Left lung (tissue), 10 donors: ENCODE results near the gene PRRT4. TPM values are rescaled to one million over a fixed set of nuclear protein-coding genes. Genes with fewer than 3 reads are reported as not detected.

ENCODE experiments used
- ATAC-seq: fragments of 200-7000 bp; cut with Tn5 transposase; one replicate; pipeline ENCODE4 v1.9.1; 2020; ENCODE audit warnings: moderate library complexity
- DNase-seq, 4 donors: peaks; one replicate each; pipeline ENCODE4 v3.0.0-alpha.2; 2013 to 2020
- H3K27ac ChIP-seq, 2 donors: fragments of 200-600 bp; sonication (generic) in 1 of 2; one replicate each; pipeline versions ENCODE4 v1.5.0 to v1.8.0; 2020 to 2021
- H3K27me3 ChIP-seq, 2 donors: fragments of 200-600 bp; sonication (generic) in 1 of 2; one replicate each; pipeline versions ENCODE4 v1.5.0 to v1.8.0; 2020 to 2021
- H3K36me3 ChIP-seq, 2 donors: fragments of 200-600 bp; sonication (generic) in 1 of 2; one replicate each; pipeline versions ENCODE4 v1.5.0 to v1.8.0; 2020 to 2021
- H3K4me1 ChIP-seq, 2 donors: fragments of 200-600 bp; one replicate each; pipeline ENCODE4 v1.8.0; 2021
- H3K4me3 ChIP-seq, 2 donors: fragments of 200-600 bp; sonication (generic) in 1 of 2; one replicate each; pipeline versions ENCODE4 v1.5.0 to v1.8.0; 2020 to 2021; ENCODE audit warnings: mild to moderate bottlenecking in 1 of 2
- H3K9me3 ChIP-seq, 2 donors: fragments of 200-600 bp; sonication (generic) in 1 of 2; one replicate each; pipeline versions ENCODE4 v1.5.0 to v1.8.0; 2020 to 2021
- intact Hi-C, 2 donors: fragments of 100-400 bp; cut with DNase I; formaldehyde crosslinking; loops; one replicate each; pipeline versions ENCODE4 v1.11.2 to v1.14.2; 2022
- polyA plus RNA-seq, 6 donors: library from polyadenylated mRNA; unstranded; fragments of 120-200 nt; gene quantifications; one replicate each; pipeline ENCODE4 v1.2.1, GENCODE V29; 2013; ENCODE audit not compliant: insufficient read length in 6 of 6
- total RNA-seq, 2 donors: library from RNA; stranded (reverse); fragmentation: NEBNext Ultra II Directional; extraction: Animal tissue kit (Norgen Biotek cat#: 25700); gene quantifications; one replicate each; pipeline ENCODE4 v1.2.1, GENCODE V29; 2021
- TF ChIP-seq, protein P1 (sequence below), 2 donors: fragments of 200-600 bp; sonication (generic) in 1 of 2; IDR thresholded peaks; one replicate each; pipeline versions ENCODE4 v1.5.0 to v1.8.0; 2021; ENCODE audit warnings: antibody characterized with exemption in 2 of 2
- donor health status: DM: no; HTN: yes; CAD: no.
- donor health status: DM: no; HTN: no; CAD: no.

Gene PRRT4
- total and polyA plus RNA-seq, 8 donors: 0.42 to 3.8 (median 2.7) TPM

DNA sequence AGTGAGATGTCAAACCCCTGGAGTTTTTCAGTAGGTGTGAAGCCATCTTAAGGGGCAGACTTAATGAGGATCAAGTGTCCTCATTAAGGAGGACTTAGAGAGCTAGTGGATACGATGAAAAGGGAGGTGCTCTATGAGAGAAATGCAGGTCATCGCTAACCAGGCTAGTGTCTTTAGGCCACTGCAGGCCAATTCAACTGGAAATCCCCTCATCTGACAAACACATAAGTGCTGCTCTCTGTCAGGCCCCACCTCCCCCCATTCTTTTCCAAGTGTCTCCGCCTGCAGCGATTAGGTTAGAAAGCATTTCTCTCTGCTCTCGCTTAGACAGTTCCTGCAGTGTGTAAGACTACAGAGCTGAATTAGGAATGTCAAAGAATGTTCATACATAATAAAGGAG lies 51.5 kb downstream of the PRRT4 start:
- ATAC-seq (no peak), DNase-seq (no peak)
- no peaks in the 10 kb centered on the region for H3K27me3 ChIP-seq
- TF ChIP-seq, protein P1, sequence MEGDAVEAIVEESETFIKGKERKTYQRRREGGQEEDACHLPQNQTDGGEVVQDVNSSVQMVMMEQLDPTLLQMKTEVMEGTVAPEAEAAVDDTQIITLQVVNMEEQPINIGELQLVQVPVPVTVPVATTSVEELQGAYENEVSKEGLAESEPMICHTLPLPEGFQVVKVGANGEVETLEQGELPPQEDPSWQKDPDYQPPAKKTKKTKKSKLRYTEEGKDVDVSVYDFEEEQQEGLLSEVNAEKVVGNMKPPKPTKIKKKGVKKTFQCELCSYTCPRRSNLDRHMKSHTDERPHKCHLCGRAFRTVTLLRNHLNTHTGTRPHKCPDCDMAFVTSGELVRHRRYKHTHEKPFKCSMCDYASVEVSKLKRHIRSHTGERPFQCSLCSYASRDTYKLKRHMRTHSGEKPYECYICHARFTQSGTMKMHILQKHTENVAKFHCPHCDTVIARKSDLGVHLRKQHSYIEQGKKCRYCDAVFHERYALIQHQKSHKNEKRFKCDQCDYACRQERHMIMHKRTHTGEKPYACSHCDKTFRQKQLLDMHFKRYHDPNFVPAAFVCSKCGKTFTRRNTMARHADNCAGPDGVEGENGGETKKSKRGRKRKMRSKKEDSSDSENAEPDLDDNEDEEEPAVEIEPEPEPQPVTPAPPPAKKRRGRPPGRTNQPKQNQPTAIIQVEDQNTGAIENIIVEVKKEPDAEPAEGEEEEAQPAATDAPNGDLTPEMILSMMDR (IDR thresholded peaks at IDR 0.05): no peak
- no peak overlapping the region for H3K4me3 ChIP-seq
- peaks cover 0 to 100% of the 10 kb centered on the region in 2 donors for H3K36me3 ChIP-seq
- intact Hi-C loops: no loop called here
- H3K4me1 ChIP-seq: no peaks in the 10 kb centered on the region
- no peaks in the 10 kb centered on the region for H3K9me3 ChIP-seq
- no peak overlapping the region for H3K27ac ChIP-seq

DNA sequence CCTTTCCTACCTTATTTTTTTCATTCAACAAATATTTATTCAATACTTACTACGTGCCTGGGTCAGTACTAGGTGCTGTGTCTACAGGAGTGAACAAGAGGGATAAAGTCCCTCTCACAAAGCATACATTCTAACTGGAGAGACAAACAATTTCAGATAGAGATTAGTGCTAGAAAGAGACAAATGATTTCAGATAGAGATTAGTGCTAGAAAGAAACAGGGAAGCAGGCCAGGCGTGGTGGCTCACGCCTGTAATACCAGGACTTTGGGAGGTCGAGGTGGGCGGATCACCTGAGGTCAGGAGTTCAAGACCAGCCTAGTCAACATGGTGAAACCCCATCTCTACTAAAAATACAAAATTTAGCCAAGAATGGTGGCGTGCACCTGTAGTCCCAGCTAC lies 52.4 kb downstream of the PRRT4 start:
- no peak overlapping the region for H3K4me3 ChIP-seq
- TF ChIP-seq, protein P1 (IDR thresholded peaks at IDR 0.05): no peak
- no peaks in the 10 kb centered on the region for H3K27me3 ChIP-seq
- DNase-seq (no peak), ATAC-seq (no peak)
- H3K27ac ChIP-seq: no peak overlapping the region
- H3K9me3 ChIP-seq: no peaks in the 10 kb centered on the region
- intact Hi-C loops: no loop called here
- peaks cover 0 to 97% of the 10 kb centered on the region in 2 donors for H3K36me3 ChIP-seq
- no peaks in the 10 kb centered on the region for H3K4me1 ChIP-seq

DNA sequence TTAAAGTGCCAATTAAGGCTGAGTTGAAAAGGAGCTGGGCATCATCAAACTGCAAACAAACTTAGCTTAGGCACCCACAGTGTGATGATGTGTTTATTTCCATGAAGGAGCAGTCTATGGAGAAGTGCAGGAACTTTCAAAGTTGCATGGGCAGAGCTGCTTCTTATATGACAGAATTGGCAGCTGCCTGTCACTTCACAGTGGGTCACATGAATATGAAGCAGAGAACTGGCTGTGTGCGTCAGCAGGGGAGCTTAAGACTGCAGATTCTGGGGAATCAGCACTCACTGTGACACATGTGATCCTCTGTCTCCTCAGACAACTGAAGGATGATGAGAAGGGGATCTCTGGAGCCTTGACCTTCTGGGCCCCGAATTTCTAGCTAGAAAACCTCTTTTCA lies 54.4 kb downstream of the PRRT4 start:
- TF ChIP-seq, protein P1 (IDR thresholded peaks at IDR 0.05): no peak
- Histone ChIP-seq H3K9me3 (no peaks in the 10 kb centered on the region), H3K4me1 (no peaks in the 10 kb centered on the region), H3K4me3 (no peak overlapping the region), H3K36me3 (peaks cover 0 to 89% of the 10 kb centered on the region in 2 donors), H3K27me3 (no peaks in the 10 kb centered on the region), H3K27ac (no peak overlapping the region)
- intact Hi-C loops: no loop called here
- ATAC-seq (no peak), DNase-seq (no peak)

DNA sequence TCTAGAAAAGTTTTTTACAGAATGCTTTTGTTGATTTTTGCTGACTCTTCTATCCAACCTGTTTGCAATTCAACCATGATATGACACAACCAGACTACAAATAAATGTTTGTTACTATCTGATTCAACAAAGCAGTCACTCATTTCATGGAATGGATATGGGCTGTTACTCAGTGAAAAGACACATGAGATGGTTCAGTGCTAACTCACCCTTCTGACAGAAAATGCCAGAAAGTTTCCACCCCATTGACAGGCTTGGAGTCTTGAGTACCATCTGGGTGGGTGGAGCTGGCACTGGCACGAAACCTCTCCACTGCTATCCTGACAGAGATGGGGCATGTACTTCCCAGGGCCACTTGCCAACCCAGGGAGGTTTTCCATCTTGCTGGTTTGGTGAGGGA lies 57.3 kb downstream of the PRRT4 start:
- H3K36me3 ChIP-seq: peaks cover 0 to 60% of the 10 kb centered on the region in 2 donors
- no peak overlapping the region for H3K27ac ChIP-seq
- intact Hi-C loops: no loop called here
- TF ChIP-seq, protein P1 (IDR thresholded peaks at IDR 0.05): no peak
- no peaks in the 10 kb centered on the region for H3K27me3 ChIP-seq
- H3K4me3 ChIP-seq: no peak overlapping the region
- H3K4me1 ChIP-seq: no peaks in the 10 kb centered on the region
- no peaks in the 10 kb centered on the region for H3K9me3 ChIP-seq
- ATAC-seq (no peak), DNase-seq (no peak)

DNA sequence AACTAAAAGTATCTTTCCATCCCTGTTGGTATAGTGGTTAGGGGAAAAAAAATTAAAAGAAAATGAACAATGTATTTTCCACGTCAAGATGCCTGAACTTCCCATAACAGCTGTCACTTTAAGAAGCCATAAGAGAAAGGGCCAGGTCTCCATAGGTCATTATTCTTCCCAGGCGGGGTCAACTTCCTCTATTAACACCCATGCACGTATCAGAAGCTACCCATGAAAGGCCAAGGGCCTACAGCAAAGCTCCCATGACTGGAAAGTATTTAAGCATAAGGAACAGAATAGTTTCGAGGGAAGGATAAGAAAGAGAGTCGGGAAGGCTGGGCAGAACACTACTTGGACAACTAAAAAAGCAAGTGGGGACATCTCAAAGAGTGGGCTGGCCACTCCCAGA lies 57.8 kb downstream of the PRRT4 start:
- H3K36me3 ChIP-seq: peaks cover 0 to 55% of the 10 kb centered on the region in 2 donors
- H3K27me3 ChIP-seq: no peaks in the 10 kb centered on the region
- DNase-seq (no peak), ATAC-seq (no peak)
- TF ChIP-seq, protein P1 (IDR thresholded peaks at IDR 0.05): no peak
- no peak overlapping the region for H3K4me3 ChIP-seq
- no peaks in the 10 kb centered on the region for H3K9me3 ChIP-seq
- intact Hi-C loops: no loop called here
- no peak overlapping the region for H3K27ac ChIP-seq
- H3K4me1 ChIP-seq: peaks cover 0 to under 1% of the 10 kb centered on the region in 2 donors
